GM23338 (cell line): ENCODE results near the gene NYAP2.

Experiments used
- REST ChIP-seq: IDR thresholded peaks from one replicate; pipeline ENCODE4 v1.6.1; 2018; ENCODE audit warnings: antibody characterized with exemption; ENCODE audit not compliant: unreplicated experiment
- TF ChIP-seq, protein P1 (sequence below): fragments of 250-450 bp; sonication (Bioruptor Pico); IDR thresholded peaks from 2 replicates; pipeline ENCODE4 v1.5.0; 2020; ENCODE audit warnings: mild to moderate bottlenecking, moderate library complexity
- TF ChIP-seq, protein P2 (sequence below), 2 experiments: fragments of 200-600 bp in 1 of 2; sonication (generic) in 1 of 2; conservative IDR thresholded peaks; 2 replicates each; pipeline versions ENCODE4 v1.5.1 to v1.6.1; 2016 to 2017; ENCODE audit warnings: antibody characterized with exemption in 2 of 2, low read depth in 2 of 2, mild to moderate bottlenecking in 2 of 2, moderate library complexity in 1 of 2

DNA sequence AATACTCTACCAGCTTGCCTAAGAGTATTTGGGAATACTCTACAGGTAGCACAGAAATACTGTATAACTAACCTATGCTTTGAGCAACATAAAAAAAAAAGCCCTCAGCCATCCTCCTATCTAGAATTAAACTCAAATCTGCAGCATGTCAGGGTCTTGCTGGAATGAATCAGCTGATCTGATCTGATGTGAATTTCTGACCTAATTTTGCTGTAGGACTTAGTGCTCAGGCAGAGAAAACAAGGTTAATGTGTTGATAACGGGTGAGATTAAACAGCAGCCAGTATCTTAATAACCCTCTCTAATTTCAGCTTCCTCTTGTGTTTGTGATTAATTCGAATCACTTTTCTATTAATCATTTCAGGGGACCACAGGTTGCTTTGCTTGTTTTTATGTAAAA, 16.3 kb downstream of the NYAP2 start:
- TF ChIP-seq, protein P1, sequence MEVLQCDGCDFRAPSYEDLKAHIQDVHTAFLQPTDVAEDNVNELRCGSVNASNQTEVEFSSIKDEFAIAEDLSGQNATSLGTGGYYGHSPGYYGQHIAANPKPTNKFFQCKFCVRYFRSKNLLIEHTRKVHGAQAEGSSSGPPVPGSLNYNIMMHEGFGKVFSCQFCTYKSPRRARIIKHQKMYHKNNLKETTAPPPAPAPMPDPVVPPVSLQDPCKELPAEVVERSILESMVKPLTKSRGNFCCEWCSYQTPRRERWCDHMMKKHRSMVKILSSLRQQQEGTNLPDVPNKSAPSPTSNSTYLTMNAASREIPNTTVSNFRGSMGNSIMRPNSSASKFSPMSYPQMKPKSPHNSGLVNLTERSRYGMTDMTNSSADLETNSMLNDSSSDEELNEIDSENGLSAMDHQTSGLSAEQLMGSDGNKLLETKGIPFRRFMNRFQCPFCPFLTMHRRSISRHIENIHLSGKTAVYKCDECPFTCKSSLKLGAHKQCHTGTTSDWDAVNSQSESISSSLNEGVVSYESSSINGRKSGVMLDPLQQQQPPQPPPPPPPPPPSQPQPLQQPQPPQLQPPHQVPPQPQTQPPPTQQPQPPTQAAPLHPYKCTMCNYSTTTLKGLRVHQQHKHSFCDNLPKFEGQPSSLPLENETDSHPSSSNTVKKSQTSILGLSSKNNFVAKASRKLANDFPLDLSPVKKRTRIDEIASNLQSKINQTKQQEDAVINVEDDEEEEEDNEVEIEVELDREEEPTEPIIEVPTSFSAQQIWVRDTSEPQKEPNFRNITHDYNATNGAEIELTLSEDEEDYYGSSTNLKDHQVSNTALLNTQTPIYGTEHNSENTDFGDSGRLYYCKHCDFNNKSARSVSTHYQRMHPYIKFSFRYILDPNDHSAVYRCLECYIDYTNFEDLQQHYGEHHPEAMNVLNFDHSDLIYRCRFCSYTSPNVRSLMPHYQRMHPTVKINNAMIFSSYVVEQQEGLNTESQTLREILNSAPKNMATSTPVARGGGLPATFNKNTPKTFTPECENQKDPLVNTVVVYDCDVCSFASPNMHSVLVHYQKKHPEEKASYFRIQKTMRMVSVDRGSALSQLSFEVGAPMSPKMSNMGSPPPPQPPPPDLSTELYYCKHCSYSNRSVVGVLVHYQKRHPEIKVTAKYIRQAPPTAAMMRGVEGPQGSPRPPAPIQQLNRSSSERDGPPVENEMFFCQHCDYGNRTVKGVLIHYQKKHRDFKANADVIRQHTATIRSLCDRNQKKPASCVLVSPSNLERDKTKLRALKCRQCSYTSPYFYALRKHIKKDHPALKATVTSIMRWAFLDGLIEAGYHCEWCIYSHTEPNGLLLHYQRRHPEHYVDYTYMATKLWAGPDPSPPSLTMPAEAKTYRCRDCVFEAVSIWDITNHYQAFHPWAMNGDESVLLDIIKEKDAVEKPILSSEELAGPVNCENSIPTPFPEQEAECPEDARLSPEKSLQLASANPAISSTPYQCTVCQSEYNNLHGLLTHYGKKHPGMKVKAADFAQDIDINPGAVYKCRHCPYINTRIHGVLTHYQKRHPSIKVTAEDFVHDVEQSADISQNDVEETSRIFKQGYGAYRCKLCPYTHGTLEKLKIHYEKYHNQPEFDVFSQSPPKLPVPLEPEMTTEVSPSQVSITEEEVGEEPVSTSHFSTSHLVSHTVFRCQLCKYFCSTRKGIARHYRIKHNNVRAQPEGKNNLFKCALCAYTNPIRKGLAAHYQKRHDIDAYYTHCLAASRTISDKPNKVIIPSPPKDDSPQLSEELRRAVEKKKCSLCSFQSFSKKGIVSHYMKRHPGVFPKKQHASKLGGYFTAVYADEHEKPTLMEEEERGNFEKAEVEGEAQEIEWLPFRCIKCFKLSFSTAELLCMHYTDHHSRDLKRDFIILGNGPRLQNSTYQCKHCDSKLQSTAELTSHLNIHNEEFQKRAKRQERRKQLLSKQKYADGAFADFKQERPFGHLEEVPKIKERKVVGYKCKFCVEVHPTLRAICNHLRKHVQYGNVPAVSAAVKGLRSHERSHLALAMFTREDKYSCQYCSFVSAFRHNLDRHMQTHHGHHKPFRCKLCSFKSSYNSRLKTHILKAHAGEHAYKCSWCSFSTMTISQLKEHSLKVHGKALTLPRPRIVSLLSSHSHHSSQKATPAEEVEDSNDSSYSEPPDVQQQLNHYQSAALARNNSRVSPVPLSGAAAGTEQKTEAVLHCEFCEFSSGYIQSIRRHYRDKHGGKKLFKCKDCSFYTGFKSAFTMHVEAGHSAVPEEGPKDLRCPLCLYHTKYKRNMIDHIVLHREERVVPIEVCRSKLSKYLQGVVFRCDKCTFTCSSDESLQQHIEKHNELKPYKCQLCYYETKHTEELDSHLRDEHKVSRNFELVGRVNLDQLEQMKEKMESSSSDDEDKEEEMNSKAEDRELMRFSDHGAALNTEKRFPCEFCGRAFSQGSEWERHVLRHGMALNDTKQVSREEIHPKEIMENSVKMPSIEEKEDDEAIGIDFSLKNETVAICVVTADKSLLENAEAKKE (CRISPR knock-in tag): no peak
- TF ChIP-seq REST: no peak
- TF ChIP-seq, protein P2, sequence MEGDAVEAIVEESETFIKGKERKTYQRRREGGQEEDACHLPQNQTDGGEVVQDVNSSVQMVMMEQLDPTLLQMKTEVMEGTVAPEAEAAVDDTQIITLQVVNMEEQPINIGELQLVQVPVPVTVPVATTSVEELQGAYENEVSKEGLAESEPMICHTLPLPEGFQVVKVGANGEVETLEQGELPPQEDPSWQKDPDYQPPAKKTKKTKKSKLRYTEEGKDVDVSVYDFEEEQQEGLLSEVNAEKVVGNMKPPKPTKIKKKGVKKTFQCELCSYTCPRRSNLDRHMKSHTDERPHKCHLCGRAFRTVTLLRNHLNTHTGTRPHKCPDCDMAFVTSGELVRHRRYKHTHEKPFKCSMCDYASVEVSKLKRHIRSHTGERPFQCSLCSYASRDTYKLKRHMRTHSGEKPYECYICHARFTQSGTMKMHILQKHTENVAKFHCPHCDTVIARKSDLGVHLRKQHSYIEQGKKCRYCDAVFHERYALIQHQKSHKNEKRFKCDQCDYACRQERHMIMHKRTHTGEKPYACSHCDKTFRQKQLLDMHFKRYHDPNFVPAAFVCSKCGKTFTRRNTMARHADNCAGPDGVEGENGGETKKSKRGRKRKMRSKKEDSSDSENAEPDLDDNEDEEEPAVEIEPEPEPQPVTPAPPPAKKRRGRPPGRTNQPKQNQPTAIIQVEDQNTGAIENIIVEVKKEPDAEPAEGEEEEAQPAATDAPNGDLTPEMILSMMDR (conservative IDR thresholded peaks at IDR 0.05; ENCODE audit: low read depth in 2 of 2): no peak
